Mammary epithelial cell (primary cell): ENCODE data around the gene SINHCAF.

Source experiments
- CTCF ChIP-seq, 2 donors: IDR thresholded peaks in 1 of 2; conservative IDR thresholded peaks in 1 of 2; 2 replicates each; pipeline ENCODE4 v1.5.1; 2011 to 2012; ENCODE audit warnings: inconsistent platforms in 2 of 2, low read length in 2 of 2, mild to moderate bottlenecking in 2 of 2, control low read depth in 1 of 2, low read depth in 1 of 2; ENCODE audit not compliant: insufficient read depth in 1 of 2; ENCODE audit errors: extremely low read depth in 1 of 2
- EZH2 ChIP-seq: IDR thresholded peaks from 2 replicates; pipeline ENCODE4 v1.6.1; 2012; ENCODE audit warnings: low read length, inconsistent platforms, borderline replicate concordance

GRCh38 chr12:31300341-31300740 lies 25.6 kb downstream of the SINHCAF start:
- TF ChIP-seq CTCF (conservative IDR thresholded peaks at IDR 0.05 in 1 of 2, IDR thresholded peaks at IDR 0.05 in 1 of 2; ENCODE audit: extremely low read depth in 1 of 2, insufficient read depth in 1 of 2, low read depth in 1 of 2, low read length in 2 of 2) (no peak), EZH2 (no peak)
